DND-41 (cell line): ENCODE measurements around the gene EFCC1.

Source experiments
- CTCF ChIP-seq: IDR thresholded peaks from 2 replicates; pipeline ENCODE4 v1.5.1; 2012; ENCODE audit warnings: borderline replicate concordance, low read length, moderate library complexity, mild to moderate bottlenecking; ENCODE audit not compliant: poor library complexity, severe bottlenecking; ENCODE audit errors: extremely low read depth
- EZH2 ChIP-seq: IDR thresholded peaks from 3 replicates; pipeline ENCODE4 v1.6.1; 2012; ENCODE audit warnings: borderline replicate concordance, low read depth, mild to moderate bottlenecking, moderate library complexity, low read length, inconsistent platforms; ENCODE audit not compliant: severe bottlenecking

GRCh38 chr3:129035360-129036221 lies 34.5 kb downstream of the EFCC1 start:
- TF ChIP-seq CTCF (no peak), EZH2 (no peak)
